HCT116 (cell line): ENCODE results near the gene PLVAP. TPM values are rescaled to one million over a fixed set of nuclear protein-coding genes. Genes with fewer than 3 reads are reported as not detected.

ENCODE experiments used
- ATAC-seq: fragments of 200-7000 bp; cut with Tn5 transposase; 2 replicates; pipeline ENCODE4 v1.9.1; 2020; ENCODE audit warnings: mild to moderate bottlenecking, moderate library complexity
- BruUV-seq: library from RNA; stranded (reverse); fragments of 400-500 nt; replicated peaks from 2 replicates; lab custom pipeline; 2021; lab: Mats Ljungman, UMichigan
- CTCF ChIA-PET: fragments of 300-600 bp; sonication (Branson Sonifier 250); formaldehyde crosslinking; loops from one replicate; lab custom pipeline; 2021; ENCODE audit warnings: antibody characterized with exemption; lab: Charles Lee
- POLR2A ChIA-PET: fragments of 300-600, 350-600 bp; sonication (Branson Sonifier 250); formaldehyde crosslinking; loops from one replicate; lab custom pipeline; 2021; ENCODE audit warnings: antibody characterized with exemption; lab: Charles Lee
- RAD21 ChIA-PET, 2 experiments: fragments of 300-600 bp; sonication (Branson Sonifier 250); formaldehyde crosslinking; loops; one replicate each; lab custom pipeline; 2023; ENCODE audit warnings: low total read pairs in 2 of 2; ENCODE audit not compliant: uncharacterized antibody in 2 of 2, unreplicated experiment in 2 of 2, low non-redundant PET in 1 of 2; lab: Charles Lee
- DNase-seq: peaks from one replicate; pipeline ENCODE4 v3.0.0-alpha.2; 2010; ENCODE audit warnings: low read depth, low spot score
- H2AFZ ChIP-seq: fragments of 200-600 bp; shearing (Covaris generic), sonication (generic); 2 replicates; pipeline ENCODE4 v1.6.1; 2017; ENCODE audit warnings: low read depth, mixed run types, mixed read lengths, antibody characterized with exemption, low read length; ENCODE audit not compliant: poor library complexity, severe bottlenecking
- H3K27ac ChIP-seq: 2 replicates; pipeline ENCODE4 v1.5.1; 2012; ENCODE audit warnings: low read depth, low read length
- H3K27me3 ChIP-seq: fragments of 200-600 bp; sonication (generic); 2 replicates; pipeline ENCODE4 v1.6.1; 2016; ENCODE audit warnings: mixed run types, low read length, mixed read lengths; ENCODE audit not compliant: insufficient read depth
- H3K36me3 ChIP-seq, 2 experiments: fragments of 200-500 bp in 1 of 2; fragments of 200-600 bp in 1 of 2; sonication (Bioruptor generic) in 1 of 2; sonication (generic) in 1 of 2; 2 replicates each; pipeline versions ENCODE4 v1.5.1 to v1.6.1; 2014 to 2016; ENCODE audit warnings: low read length in 2 of 2, inconsistent platforms in 1 of 2, mixed read lengths in 1 of 2, mixed run types in 1 of 2; ENCODE audit not compliant: insufficient read depth in 2 of 2, control insufficient read depth in 1 of 2
- H3K4me1 ChIP-seq, 2 experiments: fragments of 200-600 bp in 1 of 2; sonication (generic) in 1 of 2; 2 replicates each; pipeline versions ENCODE4 v1.5.1 to v1.6.1; 2012 to 2017; ENCODE audit warnings: low read length in 2 of 2, inconsistent platforms in 1 of 2, mild to moderate bottlenecking in 1 of 2, mixed read lengths in 1 of 2, mixed run types in 1 of 2, moderate library complexity in 1 of 2; ENCODE audit not compliant: insufficient read depth in 2 of 2, control insufficient read depth in 1 of 2
- H3K4me2 ChIP-seq: fragments of 200-600 bp; sonication (generic); 2 replicates; pipeline ENCODE4 v1.6.1; 2017; ENCODE audit warnings: mixed run types, low read length, mixed read lengths
- H3K4me3 ChIP-seq, 2 experiments: fragments of 200-600 bp in 1 of 2; sonication (generic) in 1 of 2; replicated peaks in 1 of 2; 2 replicates each; pipeline ENCODE4 v1.5.1; 2011 to 2016; ENCODE audit warnings: low read length in 2 of 2, control low read depth in 1 of 2, low read depth in 1 of 2, mild to moderate bottlenecking in 1 of 2, mixed read lengths in 1 of 2, mixed run types in 1 of 2
- H3K79me2 ChIP-seq: fragments of 200-600 bp; sonication (generic); 2 replicates; pipeline ENCODE4 v1.6.1; 2017; ENCODE audit warnings: mild to moderate bottlenecking, mixed run types, low read length, moderate library complexity, mixed read lengths; ENCODE audit not compliant: insufficient read depth
- H3K9ac ChIP-seq: fragments of 200-600 bp; sonication (generic); 2 replicates; pipeline ENCODE4 v1.6.1; 2016; ENCODE audit warnings: low read length, mixed read lengths
- H3K9me2 ChIP-seq: fragments of 200-600 bp; sonication (generic), shearing (Covaris generic); 2 replicates; pipeline ENCODE4 v1.6.1; 2017; ENCODE audit warnings: mixed run types, mild to moderate bottlenecking, moderate library complexity; ENCODE audit not compliant: insufficient read depth
- H3K9me3 ChIP-seq, 2 experiments: fragments of 200-500 bp in 1 of 2; fragments of 200-600 bp in 1 of 2; sonication (Bioruptor generic) in 1 of 2; sonication (generic) in 1 of 2; 2 replicates each; pipeline ENCODE4 v1.6.1; 2014 to 2017; ENCODE audit warnings: low read length in 2 of 2, mixed read lengths in 2 of 2, inconsistent platforms in 1 of 2, low read depth in 1 of 2, mild to moderate bottlenecking in 1 of 2, mixed run types in 1 of 2, moderate library complexity in 1 of 2; ENCODE audit not compliant: control insufficient read depth in 1 of 2, insufficient read depth in 1 of 2
- H4K20me1 ChIP-seq: fragments of 200-600 bp; sonication (generic), shearing (Covaris generic); 2 replicates; pipeline ENCODE4 v1.6.1; 2017; ENCODE audit warnings: mixed run types, mild to moderate bottlenecking, moderate library complexity; ENCODE audit not compliant: insufficient read depth
- ATF3 ChIP-seq: IDR thresholded peaks from 2 replicates; pipeline ENCODE4 v1.6.1; 2012
- CBX3 ChIP-seq: IDR thresholded peaks from 2 replicates; pipeline ENCODE4 v1.6.1; 2012; ENCODE audit warnings: low read depth
- CEBPB ChIP-seq: IDR thresholded peaks from 2 replicates; pipeline ENCODE4 v1.6.1; 2012; ENCODE audit warnings: low read depth
- ELF1 ChIP-seq: IDR thresholded peaks from 2 replicates; pipeline ENCODE4 v1.6.1; 2012; ENCODE audit warnings: low read depth, borderline replicate concordance
- EZH2 ChIP-seq: fragments of 200-600 bp; sonication (generic); IDR thresholded peaks from 2 replicates; pipeline ENCODE4 v1.6.1; 2017; ENCODE audit warnings: antibody characterized with exemption, mixed run types
- FOSL1 ChIP-seq: IDR thresholded peaks from 2 replicates; pipeline ENCODE4 v1.6.1; 2012; ENCODE audit warnings: low read depth
- POLR2A ChIP-seq: IDR thresholded peaks from 2 replicates; pipeline ENCODE4 v1.7.0; 2011; ENCODE audit warnings: borderline replicate concordance; ENCODE audit not compliant: insufficient read depth, insufficient read length; ENCODE audit errors: extremely low read depth
- POLR2AphosphoS5 ChIP-seq: IDR thresholded peaks from 2 replicates; pipeline ENCODE4 v1.6.1; 2011; ENCODE audit warnings: mild to moderate bottlenecking, low read depth, low read length, moderate library complexity
- REST ChIP-seq: IDR thresholded peaks from 2 replicates; pipeline ENCODE4 v1.6.1; 2012; ENCODE audit warnings: low read depth
- SRF ChIP-seq: IDR thresholded peaks from 2 replicates; pipeline ENCODE4 v1.6.1; 2012; ENCODE audit warnings: low read depth
- YY1 ChIP-seq: IDR thresholded peaks from 2 replicates; pipeline ENCODE4 v1.6.1; 2011; ENCODE audit warnings: low read length, low read depth, moderate library complexity, mild to moderate bottlenecking; ENCODE audit not compliant: insufficient replicate concordance; ENCODE audit errors: extremely low read depth
- ZFX ChIP-seq: fragments of 450-650 bp; IDR thresholded peaks from 2 replicates; pipeline ENCODE4 v1.6.1; 2017
- intact Hi-C: fragments of 100-400 bp; cut with micrococcal nuclease; formaldehyde crosslinking; loops from 2 replicates; pipeline ENCODE4 v1.10.0; 2022
- total RNA-seq: library from RNA; stranded (reverse); gene quantifications from one replicate; pipeline ENCODE4 v1.2.1, GENCODE V29; 2021; ENCODE audit not compliant: unreplicated experiment
- TF ChIP-seq, protein P1 (sequence below), 3 experiments: fragments of 200-600 bp in 1 of 3; sonication (generic) in 1 of 3; IDR thresholded peaks in 2 of 3; conservative IDR thresholded peaks in 1 of 3; 2 replicates each; pipeline ENCODE4 v1.5.1; 2012 to 2017; ENCODE audit warnings: low read depth in 2 of 3, low read length in 2 of 3, antibody characterized with exemption in 1 of 3, borderline replicate concordance in 1 of 3, control low read depth in 1 of 3, mild to moderate bottlenecking in 1 of 3, mixed read lengths in 1 of 3, mixed run types in 1 of 3, moderate library complexity in 1 of 3; ENCODE audit not compliant: insufficient read depth in 1 of 3
- TF ChIP-seq, protein P2 (sequence below): IDR thresholded peaks from 2 replicates; pipeline ENCODE4 v1.6.1; 2011; ENCODE audit warnings: mild to moderate bottlenecking, low read length, moderate library complexity; ENCODE audit not compliant: insufficient replicate concordance; ENCODE audit errors: extremely low read depth

Gene PLVAP
- total RNA-seq, 1 experiment from 2014 or later: 0.47 TPM

- no peak for TF ChIP-seq REST
- TF ChIP-seq POLR2A: no peak
- TF ChIP-seq, protein P1, sequence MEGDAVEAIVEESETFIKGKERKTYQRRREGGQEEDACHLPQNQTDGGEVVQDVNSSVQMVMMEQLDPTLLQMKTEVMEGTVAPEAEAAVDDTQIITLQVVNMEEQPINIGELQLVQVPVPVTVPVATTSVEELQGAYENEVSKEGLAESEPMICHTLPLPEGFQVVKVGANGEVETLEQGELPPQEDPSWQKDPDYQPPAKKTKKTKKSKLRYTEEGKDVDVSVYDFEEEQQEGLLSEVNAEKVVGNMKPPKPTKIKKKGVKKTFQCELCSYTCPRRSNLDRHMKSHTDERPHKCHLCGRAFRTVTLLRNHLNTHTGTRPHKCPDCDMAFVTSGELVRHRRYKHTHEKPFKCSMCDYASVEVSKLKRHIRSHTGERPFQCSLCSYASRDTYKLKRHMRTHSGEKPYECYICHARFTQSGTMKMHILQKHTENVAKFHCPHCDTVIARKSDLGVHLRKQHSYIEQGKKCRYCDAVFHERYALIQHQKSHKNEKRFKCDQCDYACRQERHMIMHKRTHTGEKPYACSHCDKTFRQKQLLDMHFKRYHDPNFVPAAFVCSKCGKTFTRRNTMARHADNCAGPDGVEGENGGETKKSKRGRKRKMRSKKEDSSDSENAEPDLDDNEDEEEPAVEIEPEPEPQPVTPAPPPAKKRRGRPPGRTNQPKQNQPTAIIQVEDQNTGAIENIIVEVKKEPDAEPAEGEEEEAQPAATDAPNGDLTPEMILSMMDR (IDR thresholded peaks at IDR 0.05 in 2 of 3, conservative IDR thresholded peaks at IDR 0.05 in 1 of 3; ENCODE audit: borderline replicate concordance in 1 of 3, insufficient read depth in 1 of 3, low read depth in 2 of 3, low read length in 2 of 3): no peak
- no peak for TF ChIP-seq YY1
- no peak for TF ChIP-seq ATF3
- no peak for TF ChIP-seq ELF1
- no peak for TF ChIP-seq CEBPB
- no peak for TF ChIP-seq ZFX
These were observed 18.7 kb downstream of the PLVAP start (continued) for GRCh38 chr19:17358395-17358794.

- no peaks in the 10 kb centered on the region for H3K79me2 ChIP-seq
- TF ChIP-seq CBX3: no peak
- TF ChIP-seq, protein P2, sequence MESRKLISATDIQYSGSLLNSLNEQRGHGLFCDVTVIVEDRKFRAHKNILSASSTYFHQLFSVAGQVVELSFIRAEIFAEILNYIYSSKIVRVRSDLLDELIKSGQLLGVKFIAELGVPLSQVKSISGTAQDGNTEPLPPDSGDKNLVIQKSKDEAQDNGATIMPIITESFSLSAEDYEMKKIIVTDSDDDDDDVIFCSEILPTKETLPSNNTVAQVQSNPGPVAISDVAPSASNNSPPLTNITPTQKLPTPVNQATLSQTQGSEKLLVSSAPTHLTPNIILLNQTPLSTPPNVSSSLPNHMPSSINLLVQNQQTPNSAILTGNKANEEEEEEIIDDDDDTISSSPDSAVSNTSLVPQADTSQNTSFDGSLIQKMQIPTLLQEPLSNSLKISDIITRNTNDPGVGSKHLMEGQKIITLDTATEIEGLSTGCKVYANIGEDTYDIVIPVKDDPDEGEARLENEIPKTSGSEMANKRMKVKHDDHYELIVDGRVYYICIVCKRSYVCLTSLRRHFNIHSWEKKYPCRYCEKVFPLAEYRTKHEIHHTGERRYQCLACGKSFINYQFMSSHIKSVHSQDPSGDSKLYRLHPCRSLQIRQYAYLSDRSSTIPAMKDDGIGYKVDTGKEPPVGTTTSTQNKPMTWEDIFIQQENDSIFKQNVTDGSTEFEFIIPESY: no peak
- no peak for TF ChIP-seq REST
- TF ChIP-seq POLR2AphosphoS5: no peak
- no peak for TF ChIP-seq FOSL1
- no peak for TF ChIP-seq EZH2
- no peak for TF ChIP-seq SRF
These were observed 19.4 kb downstream of the PLVAP start for GRCh38 chr19:17357724-17358123.

More at GRCh38 chr19:17357724-17358123, 19.4 kb downstream of the PLVAP start:
- ATAC-seq: no peak
- Histone ChIP-seq H3K9ac (no peak overlapping the region), H3K4me1 (peaks cover 6 to 10% of the 10 kb centered on the region in 2 experiments; a peak in 3 of 4 replicates), H3K4me2 (no peak overlapping the region), H3K9me3 (no peaks in the 10 kb centered on the region), H3K9me2 (no peaks in the 10 kb centered on the region), H3K27ac (no peak overlapping the region), H3K27me3 (no peaks in the 10 kb centered on the region), H3K4me3 (no peak overlapping the region), H3K36me3 (no peaks in the 10 kb centered on the region), H4K20me1 (no peaks in the 10 kb centered on the region), H2AFZ (no peak overlapping the region)
- BruUV-seq: no TSS peak
- intact Hi-C loops: no loop called here
- ChIA-PET CTCF (interaction anchor here (1.0 to 1.8 kb wide), 2 partner anchors 9 to 12 kb away, joined by 4 read pairs; no protein-coding TSS in a partner anchor), POLR2A (no interaction called here), RAD21 (no interaction called here)
- no peak for DNase-seq
